ENCODE data around the gene NTHL1.
A peak's percentile ranks its signal among the peaks of the same experiment; 100 is the strongest.

The NTHL1 gene

GRCh38 chr16:1991948-1992703 is 55.5 kb downstream of the NTHL1 start:
- peak overlapping the region in 1 of 2 donors; percentile 38 for H3K4me3 ChIP-seq (replicated peaks in 1 of 2; ENCODE audit: low read depth in 2 of 2, low read length in 2 of 2)
- TF ChIP-seq CTCF (IDR thresholded peaks at IDR 0.05; ENCODE audit: low read depth, low read length), result no peak
- peak; percentile 93 to 94 for DNase-seq (ENCODE audit: low read depth in 2 of 2)

- H3K4me3 ChIP-seq (replicated peaks in 1 of 2; ENCODE audit: low read depth in 2 of 2, low read length in 2 of 2), result peak overlapping the region in 1 of 2 donors; percentile 38
- no peak for TF ChIP-seq CTCF (IDR thresholded peaks at IDR 0.05; ENCODE audit: low read depth, low read length)
- DNase-seq (ENCODE audit: low read depth in 2 of 2), result no peak
Measured at GRCh38 chr16:1991588-1991947, 56.1 kb downstream of the NTHL1 start.

- no peak overlapping the region for H3K4me3 ChIP-seq (replicated peaks in 1 of 2; ENCODE audit: low read depth in 2 of 2, low read length in 2 of 2)
- no peak for TF ChIP-seq CTCF (IDR thresholded peaks at IDR 0.05; ENCODE audit: low read depth, low read length)
- no peak for DNase-seq (ENCODE audit: low read depth in 2 of 2)
Measured at GRCh38 chr16:1991135-1991551, 56.5 kb downstream of the NTHL1 start.

- TF ChIP-seq CTCF (IDR thresholded peaks at IDR 0.05; ENCODE audit: low read depth, low read length), result no peak
- no peak overlapping the region for H3K4me3 ChIP-seq (replicated peaks in 1 of 2; ENCODE audit: low read depth in 2 of 2, low read length in 2 of 2)
- no peak for DNase-seq (ENCODE audit: low read depth in 2 of 2)
Measured at GRCh38 chr16:1990351-1991134, 57.1 kb downstream of the NTHL1 start.

GRCh38 chr16:1990101-1990350 is 57.6 kb downstream of the NTHL1 start:
- no peak for TF ChIP-seq CTCF (IDR thresholded peaks at IDR 0.05; ENCODE audit: low read depth, low read length)
- DNase-seq (ENCODE audit: low read depth in 2 of 2), result no peak
- no peak overlapping the region for H3K4me3 ChIP-seq (replicated peaks in 1 of 2; ENCODE audit: low read depth in 2 of 2, low read length in 2 of 2)

Data from cardiac fibroblast (primary cell).